ENCODE data around the gene ZNF784. TPM values are rescaled to one million over a fixed set of nuclear protein-coding genes. Genes with fewer than 3 reads are reported as not detected.

ZNF784 gene
- total and polyA plus RNA-seq, 2 experiments from 2014 or later = 5.5 to 7.2 TPM

GRCh38 chr19:55656988-55657747 lies 32.8 kb upstream of the ZNF784 start:
- Histone ChIP-seq H3K79me2 (peaks cover 71% of the 10 kb centered on the region), H3K9me2 (replicated peaks; ENCODE audit: insufficient read depth) (no peaks in the 10 kb centered on the region), H3K27ac (no peak overlapping the region), H3K4me3 (peak overlapping the region; percentile 54), H3K36me3 (replicated peaks; ENCODE audit: insufficient read depth, low read depth) (no peaks in the 10 kb centered on the region), H3K27me3 (no peaks in the 10 kb centered on the region), H4K20me1 (ENCODE audit: insufficient read depth, poor library complexity, severe bottlenecking) (peaks cover 62% of the 10 kb centered on the region), H2AFZ (no peak overlapping the region), H3K4me1 (ENCODE audit: insufficient read depth) (peaks cover 25% of the 10 kb centered on the region), H3K4me2 (peak overlapping the region; percentile 94), H3K9me3 (ENCODE audit: low read depth) (no peaks in the 10 kb centered on the region)
- no peak for DNase-seq (ENCODE audit: low spot score)
- 76% methylated on average over 18 of the region's 18 CpGs for WGBS (ENCODE audit: low lambda C conversion rate, missing lambda C conversion rate)
- TF ChIP-seq EZH2 (IDR thresholded peaks at IDR 0.05; ENCODE audit: borderline replicate concordance) = no peak
- no peak for TF ChIP-seq EZH2phosphoT487 (IDR thresholded peaks at IDR 0.05; ENCODE audit: low read depth, severe bottlenecking, unreplicated experiment)
- no peak for TF ChIP-seq CTCF (IDR thresholded peaks at IDR 0.05; ENCODE audit: poor library complexity)

- no peaks in the 10 kb centered on the region for H3K9me2 ChIP-seq (replicated peaks; ENCODE audit: insufficient read depth)
- H4K20me1 ChIP-seq (ENCODE audit: insufficient read depth, poor library complexity, severe bottlenecking) = peaks cover 56% of the 10 kb centered on the region
- H3K27ac ChIP-seq = peak overlapping the region; percentile 94
- H3K4me3 ChIP-seq = peak overlapping the region; percentile 54
- H3K27me3 ChIP-seq = no peaks in the 10 kb centered on the region
- TF ChIP-seq EZH2phosphoT487 (IDR thresholded peaks at IDR 0.05; ENCODE audit: low read depth, severe bottlenecking, unreplicated experiment) (no peak), EZH2 (IDR thresholded peaks at IDR 0.05; ENCODE audit: borderline replicate concordance) (no peak), CTCF (IDR thresholded peaks at IDR 0.05; ENCODE audit: poor library complexity) (no peak)
- 58% methylated on average over 7 of the region's 7 CpGs for WGBS (ENCODE audit: low lambda C conversion rate, missing lambda C conversion rate)
- H3K4me1 ChIP-seq (ENCODE audit: insufficient read depth) = peaks cover 25% of the 10 kb centered on the region
- no peak for DNase-seq (ENCODE audit: low spot score)
- no peak overlapping the region for H2AFZ ChIP-seq
- H3K4me2 ChIP-seq = peak overlapping the region; percentile 94
- no peaks in the 10 kb centered on the region for H3K36me3 ChIP-seq (replicated peaks; ENCODE audit: insufficient read depth, low read depth)
- peaks cover 64% of the 10 kb centered on the region for H3K79me2 ChIP-seq
- no peaks in the 10 kb centered on the region for H3K9me3 ChIP-seq (ENCODE audit: low read depth)
Observed at GRCh38 chr19:55656552-55656951, 32.2 kb upstream of the ZNF784 start.

- TF ChIP-seq EZH2phosphoT487 (IDR thresholded peaks at IDR 0.05; ENCODE audit: low read depth, severe bottlenecking, unreplicated experiment) (no peak), EZH2 (IDR thresholded peaks at IDR 0.05; ENCODE audit: borderline replicate concordance) (no peak), CTCF (IDR thresholded peaks at IDR 0.05; ENCODE audit: poor library complexity) (no peak)
- peaks cover 25% of the 10 kb centered on the region for H3K4me1 ChIP-seq (ENCODE audit: insufficient read depth)
- peaks cover 56% of the 10 kb centered on the region for H3K79me2 ChIP-seq
- no peaks in the 10 kb centered on the region for H3K9me3 ChIP-seq (ENCODE audit: low read depth)
- peak overlapping the region; percentile 94 for H3K4me2 ChIP-seq
- H3K27ac ChIP-seq = peak overlapping the region; percentile 94
- no peaks in the 10 kb centered on the region for H3K27me3 ChIP-seq
- H3K9me2 ChIP-seq (replicated peaks; ENCODE audit: insufficient read depth) = no peaks in the 10 kb centered on the region
- H4K20me1 ChIP-seq (ENCODE audit: insufficient read depth, poor library complexity, severe bottlenecking) = peaks cover 52% of the 10 kb centered on the region
- no peaks in the 10 kb centered on the region for H3K36me3 ChIP-seq (replicated peaks; ENCODE audit: insufficient read depth, low read depth)
- peak overlapping the region; percentile 54 for H3K4me3 ChIP-seq
- peak overlapping the region; percentile 36 for H2AFZ ChIP-seq
- WGBS (ENCODE audit: low lambda C conversion rate, missing lambda C conversion rate) = 1% methylated on average over 19 of the region's 19 CpGs
- DNase-seq (ENCODE audit: low spot score) = no peak
Observed at GRCh38 chr19:55655648-55656040, 31.3 kb upstream of the ZNF784 start.
